Erythroblast (primary cell): Measurements from ENCODE around the gene CARF.

Experiments used
- GATA1 ChIP-seq: IDR thresholded peaks from 2 replicates; pipeline ENCODE4 v1.6.1; 2011; ENCODE audit warnings: low read depth, mild to moderate bottlenecking, control low read depth, low read length, moderate library complexity
- POLR2A ChIP-seq: IDR thresholded peaks from 2 replicates; pipeline ENCODE4 v1.6.1; 2011; ENCODE audit warnings: mild to moderate bottlenecking, low read length

DNA sequence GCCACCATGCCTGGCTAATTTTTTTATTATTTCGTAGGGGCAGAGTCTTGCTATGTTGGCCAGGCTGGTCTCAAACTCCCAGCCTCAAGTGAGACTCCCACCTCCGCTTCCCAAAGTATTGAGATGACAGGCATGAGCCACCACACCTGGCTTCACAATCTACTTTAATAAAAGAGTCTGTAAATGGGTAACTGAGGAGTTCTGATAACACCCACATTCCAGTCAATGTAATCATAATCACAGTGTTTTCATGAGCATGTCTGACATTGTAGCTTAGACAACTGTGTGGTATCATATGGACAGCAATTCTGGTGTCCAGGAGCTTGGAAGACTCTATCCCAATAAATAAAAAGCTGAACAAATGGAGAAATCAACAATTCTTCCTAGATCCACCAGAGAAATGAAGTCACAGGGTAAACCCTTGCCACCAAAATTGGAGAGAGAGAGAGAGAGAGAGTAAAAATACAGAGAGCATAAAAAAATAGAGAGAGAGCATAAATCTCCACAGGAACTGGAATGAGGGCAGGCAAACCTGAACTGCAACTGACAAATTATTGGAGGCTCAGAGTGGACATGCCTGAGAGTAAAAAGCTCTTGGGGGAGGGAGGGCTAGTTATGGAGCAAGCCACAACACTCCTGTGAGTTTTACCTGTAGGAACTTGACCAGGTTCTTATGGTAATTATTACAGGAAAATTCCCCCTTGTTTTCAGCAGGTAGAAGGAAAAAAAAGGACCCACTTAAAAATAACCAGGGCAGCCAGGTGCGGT, 90.2 kb downstream of the CARF start:
- TF ChIP-seq POLR2A (no peak), GATA1 (no peak)
